Mucosa of gallbladder (tissue), 1 donor: ENCODE results near the gene AIPL1. TPM values are rescaled to one million over a fixed set of nuclear protein-coding genes. Genes with fewer than 3 reads are reported as not detected.
"Not testable (repeated sequence)": the region's sequence is repeated elsewhere in the genome, so short reads cannot be mapped to it uniquely, and the experiment has no call there.

Experiments
- DNase-seq: peaks from one replicate; pipeline ENCODE4 v3.0.0-alpha.2; 2020; ENCODE audit warnings: low spot score
- total RNA-seq: library from RNA; stranded (reverse); gene quantifications from one replicate; pipeline ENCODE4 v1.2.1, GENCODE V29; 2021
- donor health status: DM: no; HTN: no; CAD: no.

Gene AIPL1
- not detected for total RNA-seq

- no peak for DNase-seq
Observed at GRCh38 chr17:6435051-6435450, at the start of gene AIPL1. AIPL1 (minus strand) TSS chr17:6435121; CDS start chr17:6435104, 17 bp downstream.

GRCh38 chr17:6483507-6483906 is 48.6 kb upstream of the AIPL1 start:
- no peak for DNase-seq

GRCh38 chr17:6482796-6483195 is 47.9 kb upstream of the AIPL1 start:
- DNase-seq = not testable (repeated sequence)

DNA sequence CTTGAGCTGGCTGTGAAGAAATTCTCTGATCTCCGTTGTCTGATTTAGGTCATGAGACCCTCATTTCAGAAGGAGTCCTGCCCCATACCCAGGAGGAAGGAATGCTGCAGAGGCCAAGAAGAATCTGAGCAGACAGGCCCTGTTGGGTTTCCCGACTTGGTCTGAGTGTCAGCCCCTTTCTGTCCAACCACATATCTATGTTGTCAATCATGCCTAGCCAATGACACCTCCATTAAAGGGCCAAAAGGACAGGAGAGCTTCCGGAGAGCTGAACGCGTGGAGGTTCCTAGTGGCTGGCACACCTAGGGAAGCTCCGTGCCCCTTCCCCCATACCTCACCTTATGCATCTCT is 47.2 kb upstream of the AIPL1 start:
- no peak for DNase-seq

DNA sequence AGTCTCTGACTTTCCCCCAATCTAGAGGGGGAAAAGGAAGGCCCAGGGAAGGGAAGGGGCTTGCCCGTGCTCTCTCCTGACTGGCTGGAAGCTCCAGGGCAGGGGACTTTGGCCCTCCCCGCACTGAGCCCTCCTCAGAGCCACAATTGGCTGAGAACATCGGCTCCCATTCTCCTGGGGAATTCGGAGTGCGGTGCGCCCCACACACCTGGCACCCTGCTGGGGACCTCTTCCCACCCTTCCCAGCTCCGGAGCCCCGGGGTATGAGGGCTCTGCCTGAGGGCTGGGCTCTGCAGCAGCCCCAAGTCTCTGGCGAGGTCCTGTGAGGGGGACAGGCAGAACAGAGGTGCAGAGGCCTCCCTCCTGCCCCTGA is 45.4 kb upstream of the AIPL1 start:
- no peak for DNase-seq

GRCh38 chr17:6479622-6480302 is 44.8 kb upstream of the AIPL1 start:
- no peak for DNase-seq

DNA sequence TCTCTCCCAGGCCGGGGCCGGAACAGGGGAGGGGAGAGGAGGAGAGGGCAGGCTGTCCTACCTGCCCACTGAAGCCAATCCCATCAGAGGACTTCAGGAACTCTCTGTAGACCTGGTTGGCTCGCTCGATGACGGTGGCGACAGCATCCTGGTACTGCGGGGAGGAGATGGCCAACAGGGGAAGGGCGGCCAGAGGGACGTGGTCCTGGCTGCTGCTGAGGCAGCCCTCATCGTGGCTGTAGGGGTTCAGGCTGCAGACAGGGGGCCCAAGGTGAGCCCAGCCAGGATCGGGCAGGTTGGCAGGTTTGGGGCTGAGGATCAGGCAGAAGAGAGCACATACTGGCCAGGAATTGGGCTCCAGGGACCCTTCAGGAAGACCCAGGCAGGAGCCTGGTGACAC is 43.6 kb upstream of the AIPL1 start:
- no peak for DNase-seq

DNA sequence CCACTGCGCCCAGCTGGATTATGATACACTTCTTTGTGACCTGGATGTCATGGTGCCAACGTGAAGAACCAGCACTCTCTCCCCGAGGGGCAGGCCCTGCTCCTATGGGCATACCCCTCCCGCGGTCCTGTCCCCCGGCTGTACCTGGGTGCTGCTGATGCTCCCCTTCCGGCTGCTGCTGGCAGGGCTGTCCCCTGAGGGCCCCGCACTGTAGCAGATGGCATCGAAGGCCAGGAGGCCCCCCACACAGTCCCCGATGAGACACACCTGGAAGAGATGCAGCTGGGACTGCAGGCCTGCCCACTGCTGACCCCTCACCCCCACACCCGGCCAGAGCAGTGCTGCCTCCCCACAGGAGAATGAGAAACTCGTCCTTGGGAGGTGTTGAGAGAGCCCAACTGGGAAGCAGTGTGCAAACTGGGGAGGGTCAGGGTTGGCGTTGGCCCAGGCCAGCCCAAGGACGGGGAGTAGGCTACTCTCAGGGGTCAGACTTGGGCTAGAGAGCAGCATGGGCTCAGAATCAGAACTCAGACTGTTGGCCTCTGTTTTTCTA is 43.0 kb upstream of the AIPL1 start:
- DNase-seq = no peak

DNA sequence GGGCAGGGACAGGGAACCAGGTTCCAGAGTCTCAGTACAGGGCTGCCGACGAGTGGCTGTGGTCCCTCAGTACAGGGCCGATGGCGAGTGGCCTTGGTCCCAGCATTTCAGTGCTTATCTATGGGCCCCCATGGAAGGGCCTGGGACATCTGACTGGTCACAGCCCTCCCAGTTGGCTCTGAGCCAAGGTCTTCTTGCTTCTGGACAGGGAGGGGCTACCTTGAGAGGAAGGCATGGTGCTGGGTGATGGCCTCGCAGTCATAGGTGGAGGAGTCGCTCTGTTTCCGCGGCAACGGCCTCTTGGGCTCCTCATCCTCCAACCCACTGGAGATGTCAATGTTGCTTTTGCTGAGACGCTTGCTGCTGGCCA is 41.9 kb upstream of the AIPL1 start:
- no peak for DNase-seq

DNA sequence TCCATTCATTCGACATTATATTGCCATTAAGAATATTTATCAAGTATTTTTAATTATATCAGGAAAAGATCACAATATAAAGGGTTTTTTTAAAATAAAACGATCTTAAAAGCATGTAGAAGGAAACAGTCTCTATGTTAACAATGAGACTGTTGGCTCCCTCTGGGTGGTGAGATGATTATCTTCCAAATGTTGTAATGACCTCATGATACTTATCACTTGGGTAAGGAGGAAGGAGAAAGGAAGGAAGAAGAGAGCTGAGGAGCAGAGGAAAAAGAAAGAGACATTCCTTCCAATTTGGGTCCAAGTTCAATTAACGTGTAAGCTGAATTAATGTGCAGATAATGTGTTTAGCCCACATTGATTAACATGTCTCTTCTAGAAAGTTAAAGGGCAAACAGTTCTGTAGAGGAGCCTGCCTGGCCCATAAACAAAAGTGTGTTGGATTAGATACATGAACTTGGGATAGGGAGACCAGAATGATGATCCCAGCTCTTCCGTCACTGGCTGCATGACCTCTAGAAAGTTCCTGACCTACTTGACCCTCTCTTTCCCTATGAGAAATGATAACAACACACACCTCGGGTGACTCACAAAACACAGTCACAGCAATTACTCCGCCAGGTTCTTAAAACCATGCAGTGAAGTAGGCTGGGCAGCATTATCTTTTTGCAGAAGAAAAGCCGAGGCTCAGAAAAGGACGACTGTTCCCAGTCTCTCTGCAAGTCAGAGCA is 41.3 kb upstream of the AIPL1 start:
- DNase-seq = no peak

- no peak for DNase-seq
Observed at GRCh38 chr17:6475411-6475810, 40.5 kb upstream of the AIPL1 start.

GRCh38 chr17:6474906-6475305 is 40.0 kb upstream of the AIPL1 start:
- peak; percentile 28 for DNase-seq

DNA sequence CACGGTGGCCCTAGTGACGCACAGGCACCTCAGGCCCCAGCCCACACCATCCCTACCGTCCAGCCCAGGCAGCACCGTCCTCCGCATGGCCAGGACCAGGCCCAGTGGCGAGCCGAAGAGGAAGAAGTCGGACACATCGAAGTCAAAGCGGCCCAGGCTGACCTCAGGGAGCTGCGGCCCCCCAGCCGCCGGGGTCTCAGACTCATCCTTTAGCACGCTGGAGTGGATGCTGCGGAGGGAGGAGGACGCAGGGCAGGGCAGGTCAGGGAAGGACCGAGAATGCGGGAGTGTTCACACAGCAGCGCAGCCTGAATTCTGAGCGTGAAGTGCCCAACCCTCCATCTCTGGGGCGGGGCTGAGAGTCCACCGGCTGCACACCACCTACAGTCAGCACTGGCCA is 39.5 kb upstream of the AIPL1 start:
- no peak for DNase-seq

- DNase-seq = peak; percentile 83
Observed at GRCh38 chr17:6473128-6473767, 38.3 kb upstream of the AIPL1 start.

GRCh38 chr17:6472517-6472916 is 37.6 kb upstream of the AIPL1 start:
- DNase-seq = no peak

GRCh38 chr17:6471531-6472465 is 36.9 kb upstream of the AIPL1 start:
- DNase-seq = no peak

DNA sequence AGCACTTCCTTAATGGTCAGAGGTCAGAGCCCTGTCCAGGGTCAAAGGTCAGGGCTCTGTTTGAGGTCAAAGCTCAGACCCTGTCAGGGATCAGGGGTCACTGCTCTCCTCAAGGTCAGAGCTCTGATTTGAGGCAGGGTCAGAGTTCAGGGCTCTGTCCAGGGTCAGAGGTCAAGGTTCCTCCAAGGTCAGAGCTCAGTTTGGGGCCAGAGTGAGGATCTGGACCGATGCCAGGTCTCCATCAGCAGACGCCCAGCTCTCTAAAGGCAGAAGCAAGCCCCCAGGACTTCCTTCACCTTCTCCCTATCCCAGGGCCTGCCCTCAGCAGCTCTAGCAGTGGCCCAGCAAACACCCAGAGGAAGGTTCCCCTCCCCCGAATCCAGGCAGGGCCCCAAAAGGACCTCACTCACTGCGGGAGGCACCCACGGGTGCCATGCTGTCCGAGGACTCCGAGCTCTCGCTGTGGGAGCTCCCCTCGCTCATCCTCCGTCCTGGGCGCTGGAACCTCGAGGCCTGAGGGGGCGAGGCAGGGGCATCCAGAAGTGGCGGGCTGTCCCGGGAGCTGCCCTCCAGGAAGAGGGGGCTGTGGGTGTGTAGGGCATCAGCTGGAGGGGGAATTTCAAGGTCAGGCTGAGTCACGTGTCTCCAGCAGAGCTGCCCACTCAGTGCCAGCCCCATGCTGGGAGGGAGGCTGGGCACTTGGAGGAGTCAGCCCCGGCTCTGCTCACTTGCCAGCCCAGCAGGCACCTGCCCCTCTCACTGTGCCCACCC is 36.0 kb upstream of the AIPL1 start:
- DNase-seq = no peak

DNA sequence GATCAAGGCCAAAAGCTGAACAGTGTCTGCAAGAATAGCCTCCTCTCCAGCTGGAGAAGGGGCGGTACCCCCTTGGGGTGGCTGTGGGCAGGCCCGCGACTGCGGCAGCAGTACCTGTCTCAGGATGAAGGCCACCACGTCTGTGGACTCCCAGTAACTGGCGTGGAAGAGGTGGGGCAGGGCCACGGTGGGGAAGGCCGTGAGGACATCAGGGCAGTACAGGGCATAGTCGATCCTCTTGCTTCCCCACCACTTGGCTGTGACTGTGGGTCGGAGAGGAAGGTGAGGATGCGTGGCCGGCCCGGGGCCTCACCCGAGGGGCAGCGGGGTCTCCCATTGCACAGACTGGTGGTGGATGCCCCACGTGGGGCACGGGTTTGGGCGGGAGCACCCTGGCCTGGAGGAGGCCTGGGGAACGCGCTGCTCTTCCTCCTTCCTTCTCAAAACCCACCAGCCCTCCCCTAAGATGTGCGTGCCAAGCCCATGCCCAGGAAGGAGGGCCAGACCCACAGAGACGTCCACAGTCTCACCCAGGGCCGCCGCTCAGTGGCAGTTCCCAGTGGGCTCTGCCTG is 35.3 kb upstream of the AIPL1 start:
- no peak for DNase-seq

GRCh38 chr17:6468051-6468790 is 33.3 kb upstream of the AIPL1 start:
- DNase-seq = no peak

DNA sequence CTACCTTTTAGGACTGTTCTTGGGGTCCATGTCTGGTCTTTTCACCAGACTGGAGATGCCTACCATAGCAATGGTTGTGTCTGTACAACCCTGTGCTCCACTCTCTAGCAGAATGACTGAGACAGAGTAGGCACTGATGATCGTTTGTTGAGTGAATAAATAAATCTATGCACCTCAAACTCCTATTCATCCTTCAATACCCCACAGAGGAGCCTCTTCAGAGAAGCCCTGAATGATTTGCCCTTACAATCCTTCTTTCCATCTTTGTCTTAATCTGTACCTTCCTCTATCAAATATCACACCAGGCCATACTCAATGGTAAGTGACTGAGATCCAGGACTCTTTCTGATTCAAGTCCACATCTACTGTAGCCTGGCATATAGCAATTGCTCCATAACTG is 32.6 kb upstream of the AIPL1 start:
- DNase-seq = no peak
